H1 (cell line): Measurements from ENCODE around the gene NCAM1.

ENCODE experiments used
- CTCF ChIP-seq, 3 experiments: IDR thresholded peaks; 1 replicate in 2 of 3; 2 replicates in 1 of 3; pipeline versions ENCODE4 v1.5.1 to v1.6.1; 2011; ENCODE audit warnings: low read length in 3 of 3, mild to moderate bottlenecking in 3 of 3, inconsistent platforms in 2 of 3, low read depth in 1 of 3, moderate library complexity in 1 of 3; ENCODE audit not compliant: insufficient read depth in 1 of 3; ENCODE audit errors: control extremely low read depth in 1 of 3
- HDAC2 ChIP-seq, 2 experiments: fragments of 300-600 bp in 1 of 2; sonication (generic) in 1 of 2; IDR thresholded peaks; 2 replicates each; pipeline ENCODE4 v1.6.1; 2011 to 2012; ENCODE audit warnings: low read depth in 2 of 2, low read length in 2 of 2, mild to moderate bottlenecking in 2 of 2, moderate library complexity in 2 of 2, borderline replicate concordance in 1 of 2, inconsistent platforms in 1 of 2
- MAX ChIP-seq: IDR thresholded peaks from 2 replicates; pipeline ENCODE4 v1.6.1; 2012; ENCODE audit warnings: inconsistent platforms
- NANOG ChIP-seq: IDR thresholded peaks from 2 replicates; pipeline ENCODE4 v1.6.1; 2011; ENCODE audit warnings: low read length, low read depth, mild to moderate bottlenecking, inconsistent platforms; ENCODE audit not compliant: insufficient read depth, poor library complexity, severe bottlenecking
- POLR2A ChIP-seq, 2 experiments: IDR thresholded peaks; 1 replicate in 1 of 2; 2 replicates in 1 of 2; pipeline ENCODE4 v1.6.1; 2011; ENCODE audit warnings: low read depth in 2 of 2, low read length in 2 of 2, mild to moderate bottlenecking in 2 of 2; ENCODE audit errors: control extremely low read depth in 1 of 2
- POLR2AphosphoS5 ChIP-seq: IDR thresholded peaks from 2 replicates; pipeline ENCODE4 v1.6.1; 2011; ENCODE audit warnings: low read depth, low read length
- RXRA ChIP-seq: IDR thresholded peaks from 2 replicates; pipeline ENCODE4 v1.6.1; 2011; ENCODE audit warnings: low read depth, mild to moderate bottlenecking, low read length, moderate library complexity; ENCODE audit not compliant: insufficient read depth
- TBP ChIP-seq: IDR thresholded peaks from 2 replicates; pipeline ENCODE4 v1.6.1; 2011; ENCODE audit warnings: low read depth, low read length, improper control_type of control experiment
- TEAD4 ChIP-seq: IDR thresholded peaks from 2 replicates; pipeline ENCODE4 v1.6.1; 2012; ENCODE audit warnings: low read depth, low read length, inconsistent platforms, mixed read lengths
- YY1 ChIP-seq: IDR thresholded peaks from 2 replicates; pipeline ENCODE4 v1.6.1; 2011; ENCODE audit warnings: low read depth, mild to moderate bottlenecking, low read length

GRCh38 chr11:113162592-113162962 lies 201.4 kb downstream of the NCAM1 start:
- TF ChIP-seq YY1: no peak
- peak in 2 of 3 experiments; percentile 24 to 31; a peak in 2 of 4 replicates for TF ChIP-seq CTCF (IDR thresholded peaks at IDR 0.05; ENCODE audit: control extremely low read depth in 1 of 3, insufficient read depth in 1 of 3, low read depth in 1 of 3, low read length in 3 of 3)
- TF ChIP-seq RXRA: no peak
- TF ChIP-seq TBP: no peak
- no peak for TF ChIP-seq MAX
- no peak for TF ChIP-seq POLR2A (IDR thresholded peaks at IDR 0.05; ENCODE audit: control extremely low read depth in 1 of 2, low read depth in 2 of 2, low read length in 2 of 2)
- no peak for TF ChIP-seq POLR2AphosphoS5
- TF ChIP-seq HDAC2 (IDR thresholded peaks at IDR 0.05; ENCODE audit: borderline replicate concordance in 1 of 2, low read depth in 2 of 2, low read length in 2 of 2): no peak
- no peak for TF ChIP-seq TEAD4
- no peak for TF ChIP-seq NANOG
